Measurements from ENCODE around the gene TUBA1A.

- no peak for TF ChIP-seq ZNF140 (tag by site-specific recombination; IDR thresholded peaks at IDR 0.05)
- TF ChIP-seq ZNF23 (tag by site-specific recombination; IDR thresholded peaks at IDR 0.05; ENCODE audit: borderline replicate concordance), result no peak
- no peak for TF ChIP-seq ZNF747 (tag by site-specific recombination; IDR thresholded peaks at IDR 0.05)
- no peak for TF ChIP-seq ZNF529 (tag by site-specific recombination; IDR thresholded peaks at IDR 0.05; ENCODE audit: insufficient replicate concordance)
- TF ChIP-seq CTCF (tag by site-specific recombination; IDR thresholded peaks at IDR 0.05), result no peak
- no peak for TF ChIP-seq ZNF621 (tag by site-specific recombination; IDR thresholded peaks at IDR 0.05)
- no peak for TF ChIP-seq GLI4 (tag by site-specific recombination; IDR thresholded peaks at IDR 0.05)
- no peak for TF ChIP-seq ZNF645 (tag by site-specific recombination; IDR thresholded peaks at IDR 0.05)
- no peak for TF ChIP-seq ZNF416 (tag by site-specific recombination; IDR thresholded peaks at IDR 0.05)
- no peak for TF ChIP-seq ZNF211 (tag by site-specific recombination; IDR thresholded peaks at IDR 0.05; ENCODE audit: low read depth)
- no peak for TF ChIP-seq BCL11A (tag by site-specific recombination; IDR thresholded peaks at IDR 0.05; ENCODE audit: low read depth)
- no peak for TF ChIP-seq ZNF266 (tag by site-specific recombination; IDR thresholded peaks at IDR 0.05; ENCODE audit: low read depth)
- TF ChIP-seq ZNF221 (tag by site-specific recombination; IDR thresholded peaks at IDR 0.05; ENCODE audit: borderline replicate concordance), result no peak
- no peak for TF ChIP-seq ZNF26 (tag by site-specific recombination; IDR thresholded peaks at IDR 0.05)
These were observed 12.9 kb upstream of the TUBA1A start for GRCh38 chr12:49201595-49202295.
